HG03159 (cell line): ENCODE results near the gene PNLIPRP2.

Source experiments
- ATAC-seq: cut with Tn5 transposase; IDR thresholded peaks from one replicate; pipeline ENCODE4 v1.9.1; 2021; ENCODE audit warnings: mild to moderate bottlenecking, moderate library complexity; ENCODE audit not compliant: unreplicated experiment

PNLIPRP2 gene

DNA sequence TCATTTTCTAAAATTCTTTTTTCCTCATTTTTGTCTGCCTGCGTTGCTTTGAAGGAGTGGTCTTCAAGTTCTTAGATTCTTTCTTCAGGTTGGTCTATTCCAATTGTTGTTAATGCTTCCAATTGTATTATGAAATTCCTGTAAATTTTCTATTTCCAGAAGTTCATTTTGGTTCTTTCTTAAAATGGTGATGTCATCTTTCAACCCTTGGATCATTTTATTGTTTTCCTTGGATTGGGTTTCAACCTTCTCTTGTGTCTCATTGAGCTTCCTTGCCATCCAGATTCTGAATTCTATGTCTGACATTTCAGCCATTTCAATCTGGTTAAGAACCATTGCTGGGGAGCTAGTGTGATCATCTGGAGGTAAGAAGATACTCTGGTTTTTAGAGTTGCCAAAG, 33.1 kb downstream of the PNLIPRP2 start:
- ATAC-seq: no peak

DNA sequence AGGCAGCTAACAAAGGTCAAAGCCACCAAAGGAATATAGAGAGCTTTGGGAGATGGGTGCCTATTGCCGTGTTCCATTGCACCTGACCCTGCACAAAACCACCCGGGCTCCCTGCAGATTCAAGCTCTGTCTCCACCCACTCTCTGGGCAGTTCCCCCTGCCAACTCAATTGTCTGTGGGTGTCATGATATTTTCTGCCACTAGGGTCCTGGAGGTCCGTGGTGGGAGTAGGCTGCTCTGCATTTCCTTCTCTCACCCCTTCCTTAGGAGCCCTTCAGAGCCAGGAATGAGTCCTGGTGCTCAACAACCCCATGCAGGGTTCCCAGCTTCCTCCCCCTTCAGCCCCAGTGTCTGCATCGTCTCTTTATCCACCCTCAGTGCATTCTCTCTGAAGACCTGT, 34.1 kb downstream of the PNLIPRP2 start:
- ATAC-seq: peak; percentile 81

DNA sequence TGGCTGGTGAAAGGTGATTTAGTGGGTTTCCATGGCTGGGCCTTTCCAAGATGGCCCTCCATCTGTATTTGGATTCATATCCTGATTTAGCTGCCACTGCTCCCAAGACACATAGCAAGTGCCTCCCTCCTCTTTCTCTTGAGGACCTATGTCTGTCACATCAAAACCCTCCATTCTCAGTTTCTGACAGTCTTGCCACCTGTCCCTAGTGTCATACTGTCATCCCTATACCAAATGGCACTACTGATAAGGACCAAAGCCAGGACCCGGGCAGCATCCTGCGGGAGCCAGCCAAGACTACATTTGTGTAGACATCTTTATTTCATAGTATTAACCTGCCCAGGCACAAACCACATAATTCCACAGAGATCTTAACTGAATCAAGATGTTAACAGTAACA, 34.8 kb downstream of the PNLIPRP2 start:
- no peak for ATAC-seq

DNA sequence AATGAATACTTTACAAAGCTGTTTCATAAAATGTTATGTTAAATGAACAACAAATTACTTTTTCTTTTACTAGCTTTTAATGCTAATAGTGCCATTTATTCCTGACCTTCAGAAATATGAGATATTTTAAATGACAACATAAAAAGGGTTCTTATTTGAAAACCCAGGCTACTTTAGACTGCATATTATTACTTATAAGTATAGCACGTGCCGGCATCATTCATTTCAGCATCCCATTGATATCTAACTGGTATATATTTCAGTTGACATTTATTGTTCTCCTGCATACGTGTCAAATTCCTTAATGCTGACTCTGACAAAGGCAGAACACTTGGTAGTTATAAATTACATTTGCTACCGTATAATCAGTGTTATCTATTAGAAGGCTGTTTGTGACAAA, 35.3 kb downstream of the PNLIPRP2 start:
- no peak for ATAC-seq

DNA sequence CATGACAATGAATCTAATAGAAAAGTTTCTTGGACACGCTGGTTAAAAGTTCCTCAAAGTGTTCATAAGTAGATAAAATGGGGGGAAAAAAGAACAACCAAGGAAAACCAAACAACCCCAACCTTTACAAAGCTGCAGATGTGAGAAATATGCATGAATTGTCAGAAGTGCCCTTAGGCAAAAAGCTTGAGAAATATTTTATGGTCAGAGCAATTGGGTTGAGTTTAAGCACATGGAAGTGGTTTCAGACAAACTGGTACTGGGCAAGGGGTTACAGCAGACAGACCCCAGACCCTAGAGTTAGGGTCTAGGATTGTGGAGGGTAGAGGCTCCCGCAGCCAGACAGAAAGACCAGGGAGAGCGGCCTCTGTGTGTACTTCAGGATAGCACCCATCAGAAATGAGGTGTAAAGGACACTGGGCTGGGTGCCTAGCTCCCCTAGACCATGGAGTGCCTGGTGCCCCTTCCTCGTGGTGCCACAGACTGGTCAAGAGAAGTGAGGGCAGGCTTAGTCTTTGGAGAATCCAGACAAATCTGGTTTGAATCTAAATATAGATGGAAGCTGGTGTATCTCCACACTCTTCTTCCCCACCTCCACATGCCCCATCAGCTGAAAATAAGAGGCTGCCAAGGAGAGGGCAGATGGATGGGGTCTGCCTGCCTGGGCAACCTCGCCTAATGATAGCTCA, 37.3 kb downstream of the PNLIPRP2 start:
- ATAC-seq: no peak

DNA sequence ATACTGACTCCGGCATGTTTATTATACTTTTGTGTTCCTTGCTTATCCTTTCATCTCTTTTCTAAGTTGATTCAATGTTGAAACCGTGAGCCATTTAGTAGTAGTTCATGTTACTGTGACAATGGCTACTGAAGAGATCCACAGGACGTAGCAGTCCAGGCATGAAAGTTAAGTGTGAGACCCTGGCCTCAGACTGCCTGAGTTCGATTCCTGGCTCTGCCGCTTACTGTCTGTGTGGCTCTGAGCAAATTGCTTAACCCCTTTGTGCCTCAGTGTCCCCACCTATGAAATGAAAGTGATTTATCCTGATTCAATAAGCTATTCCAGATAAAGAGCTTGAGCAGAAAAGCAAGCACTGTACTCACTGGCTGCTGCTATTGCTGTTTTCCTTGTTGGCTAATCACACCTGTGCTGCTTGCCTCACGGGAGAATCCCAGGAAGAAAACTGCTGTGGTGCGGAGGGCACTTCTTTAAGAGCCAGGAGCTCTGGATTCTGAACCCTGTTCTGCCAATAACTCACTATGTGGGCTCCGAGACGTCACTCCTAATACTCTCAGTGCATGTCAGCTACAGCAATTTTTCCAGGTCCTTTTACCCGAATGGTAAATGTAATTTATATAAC, 38.4 kb downstream of the PNLIPRP2 start:
- ATAC-seq: no peak

DNA sequence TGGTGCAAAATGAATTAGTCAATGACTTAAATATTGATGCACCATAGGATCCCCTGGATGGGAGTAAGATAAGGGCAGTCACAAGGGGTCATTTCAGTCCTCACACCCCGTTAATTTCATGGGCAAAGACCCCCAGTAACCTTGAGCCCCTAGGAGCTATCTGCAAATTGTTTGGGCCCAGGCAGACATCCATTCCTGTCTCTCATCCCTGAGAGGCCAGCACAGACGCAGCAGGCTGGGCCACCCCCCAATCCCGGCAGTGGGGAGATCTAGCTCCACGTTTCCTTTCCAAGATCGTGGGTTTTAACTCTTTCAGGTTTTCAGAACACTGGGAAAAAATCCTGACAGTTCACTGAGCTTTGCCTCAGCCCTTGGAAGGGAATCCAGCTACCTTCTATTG, 40.1 kb downstream of the PNLIPRP2 start:
- no peak for ATAC-seq

DNA sequence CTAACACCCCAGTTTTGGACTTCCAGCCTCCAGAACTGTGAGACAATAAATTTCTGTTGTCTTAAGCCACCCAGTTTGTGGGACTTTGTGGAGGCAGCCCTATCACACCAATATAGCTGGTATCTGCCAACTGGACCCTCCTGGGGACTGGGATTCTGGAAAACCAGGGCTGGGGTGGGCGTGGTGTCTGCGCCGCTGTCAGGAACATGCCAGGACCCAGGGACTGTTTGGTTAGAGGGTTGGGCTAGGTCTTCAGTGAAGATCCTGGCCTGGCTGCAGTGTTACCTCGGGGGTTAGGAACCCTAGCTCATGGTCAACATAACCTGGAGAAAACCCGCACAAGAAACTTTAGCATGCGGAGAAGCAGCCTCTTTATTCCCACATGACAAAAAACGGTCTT, 42.6 kb downstream of the PNLIPRP2 start:
- no peak for ATAC-seq

DNA sequence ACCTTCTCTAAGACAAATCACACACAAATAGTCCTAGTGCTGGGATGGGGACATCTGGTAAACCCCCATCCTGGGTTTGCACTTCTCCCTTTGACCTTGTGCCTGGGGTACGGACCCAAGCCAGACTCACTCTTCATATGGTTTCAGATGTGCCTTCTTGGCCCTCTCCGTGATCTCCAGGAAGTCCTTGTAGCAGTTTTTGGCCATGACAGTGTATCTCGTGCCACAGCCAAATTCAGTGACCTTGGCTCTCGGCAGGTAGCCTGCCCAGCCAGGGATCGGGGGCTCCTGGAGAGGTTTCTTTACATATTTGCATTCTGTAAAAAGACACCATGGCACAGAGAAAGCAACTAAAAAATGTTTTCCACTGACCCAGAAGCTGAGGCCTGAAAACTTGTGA, 43.9 kb downstream of the PNLIPRP2 start:
- no peak for ATAC-seq

DNA sequence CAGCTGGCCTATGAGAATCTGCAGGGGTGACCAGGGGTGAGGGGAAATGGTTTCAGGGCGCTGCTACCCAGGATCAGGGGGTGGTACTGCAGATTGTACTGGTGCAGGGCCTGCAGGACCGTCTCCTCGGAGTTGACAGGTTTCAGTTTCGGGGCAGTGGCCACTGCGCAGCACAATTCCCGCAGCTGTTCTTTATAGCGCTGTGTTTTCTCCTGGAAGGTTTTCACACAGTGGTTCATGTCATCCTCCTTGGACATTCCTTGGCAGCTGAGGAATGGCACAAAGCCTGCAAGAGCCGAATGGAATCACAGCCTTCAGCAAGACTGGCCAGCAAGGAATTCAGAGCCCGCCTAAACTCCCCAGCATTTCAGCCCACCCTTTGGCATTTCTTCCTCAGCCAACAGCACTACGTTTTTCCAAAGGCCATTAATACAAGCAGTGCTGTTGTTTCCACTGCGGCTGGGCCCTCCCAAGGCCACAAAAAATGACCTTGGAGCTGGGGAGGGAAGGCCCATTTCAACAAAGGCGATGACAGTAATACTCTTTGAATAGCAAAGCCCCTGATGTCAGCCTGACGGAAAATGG, 44.9 kb downstream of the PNLIPRP2 start:
- ATAC-seq: no peak

DNA sequence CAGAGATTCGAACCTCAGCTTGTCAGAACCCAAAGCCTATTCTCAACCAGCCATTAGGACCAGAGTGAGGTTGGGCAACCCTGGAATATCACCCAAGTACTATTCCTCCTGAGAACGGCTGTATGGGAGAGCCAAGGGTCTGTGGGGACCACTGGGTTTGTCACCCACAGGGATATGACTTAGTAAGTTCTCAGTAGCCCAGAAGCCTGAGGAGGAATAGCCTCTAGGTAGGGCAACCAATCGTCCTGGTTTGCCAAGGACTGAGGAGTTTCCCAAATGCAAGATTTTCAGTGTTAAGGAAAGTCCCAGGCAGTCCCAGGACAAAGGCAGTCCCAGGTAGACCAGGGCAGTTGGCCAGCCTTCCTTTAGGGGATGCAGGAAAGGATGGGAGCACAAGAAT, 46.7 kb downstream of the PNLIPRP2 start:
- ATAC-seq: no peak

DNA sequence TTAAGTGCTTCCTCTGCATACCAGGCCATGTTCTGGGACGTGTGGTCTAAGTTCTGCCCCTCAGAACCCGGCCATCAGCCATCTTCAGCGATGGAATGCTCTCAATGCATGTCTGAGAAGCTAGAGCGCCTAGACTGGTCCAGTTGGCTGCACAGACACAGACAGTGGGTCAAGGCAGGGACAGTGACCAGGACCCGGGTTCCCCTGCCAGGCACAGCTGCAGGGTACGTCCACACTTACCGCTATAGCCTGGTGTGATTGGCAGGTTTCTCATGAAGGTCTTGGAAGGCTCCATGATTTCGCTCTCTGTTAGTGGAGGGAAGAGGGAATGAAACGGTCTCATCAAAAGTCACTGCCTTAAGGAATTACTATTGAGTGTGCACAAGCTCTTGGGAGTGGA, 47.3 kb downstream of the PNLIPRP2 start:
- ATAC-seq: no peak

DNA sequence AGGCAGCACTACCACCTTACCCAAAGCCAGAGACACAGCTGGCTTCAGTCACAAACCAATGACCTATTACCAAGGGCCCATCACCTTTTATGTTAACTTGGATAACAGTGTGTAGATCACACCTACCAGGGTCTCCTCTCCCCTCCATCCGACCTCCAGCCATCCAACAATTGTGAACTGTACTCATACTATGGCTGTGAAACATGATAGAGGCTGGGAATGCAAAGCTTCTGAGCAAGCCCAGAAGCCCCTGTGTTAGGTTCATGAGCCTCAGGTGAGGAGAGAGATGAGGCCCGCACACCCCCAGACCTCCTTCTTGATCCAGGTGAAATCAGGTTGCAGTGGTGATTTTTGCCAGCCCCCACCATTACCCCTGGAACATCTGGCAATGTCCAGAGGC, 47.7 kb downstream of the PNLIPRP2 start:
- ATAC-seq: no peak

DNA sequence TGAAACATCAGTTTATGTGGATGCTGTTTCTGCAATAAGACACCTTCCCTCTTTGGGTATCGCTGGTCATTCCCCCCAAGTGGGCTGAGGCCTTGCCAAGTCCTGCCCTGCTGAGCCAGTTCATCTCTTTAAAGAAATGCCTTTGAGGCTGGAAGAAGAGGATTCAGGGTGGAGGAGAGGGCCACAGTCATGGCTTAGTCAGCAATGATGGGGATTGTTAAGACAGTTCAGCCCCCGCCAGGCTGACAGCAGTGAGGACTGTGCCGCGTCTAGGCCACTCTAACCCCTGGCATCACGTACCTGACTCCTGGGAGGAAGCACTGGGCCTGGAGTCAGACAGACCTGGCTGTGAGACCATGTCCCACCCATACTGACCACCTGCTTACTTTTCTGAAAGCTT, 48.3 kb downstream of the PNLIPRP2 start:
- ATAC-seq: no peak

DNA sequence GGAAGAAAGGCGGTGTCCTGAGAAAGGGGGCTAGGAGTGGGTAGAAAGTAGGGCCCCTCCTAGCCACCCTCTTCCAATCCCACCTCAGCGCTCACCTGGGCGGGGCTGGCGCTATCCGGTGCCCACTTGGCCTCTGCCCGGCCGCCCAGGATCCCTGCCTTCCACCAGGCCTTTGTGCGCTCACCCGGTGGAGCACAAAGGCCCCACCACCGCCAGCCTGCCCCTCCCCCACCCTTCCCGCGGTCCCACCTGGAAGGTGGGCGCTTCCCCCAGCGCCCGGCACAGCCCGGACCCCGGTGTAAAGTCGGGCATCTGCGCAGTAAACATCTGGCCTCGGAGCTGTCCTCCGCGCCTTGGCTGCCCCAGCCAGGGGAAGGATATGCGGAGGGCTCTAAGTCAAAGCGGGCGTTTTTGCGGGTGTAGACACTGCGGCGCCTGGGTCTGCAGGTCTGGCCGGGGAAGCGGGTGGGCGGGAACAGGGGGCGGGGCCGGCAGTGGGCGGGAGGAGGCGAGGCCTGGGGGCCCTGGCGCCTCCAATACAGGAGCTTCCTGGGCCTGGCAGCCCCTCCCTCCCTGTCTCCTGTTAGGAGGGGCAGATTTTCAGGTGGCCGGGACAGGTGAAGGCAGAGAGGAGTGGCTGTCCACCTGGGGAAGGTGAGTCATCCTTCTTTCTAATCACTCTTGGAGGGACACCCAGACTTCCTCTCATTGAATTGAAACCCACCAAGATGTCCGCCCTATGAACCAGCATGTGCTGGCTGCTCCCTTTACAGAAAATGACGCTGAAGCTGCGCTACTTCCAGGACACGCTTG, 49.3 kb downstream of the PNLIPRP2 start:
- no peak for ATAC-seq

DNA sequence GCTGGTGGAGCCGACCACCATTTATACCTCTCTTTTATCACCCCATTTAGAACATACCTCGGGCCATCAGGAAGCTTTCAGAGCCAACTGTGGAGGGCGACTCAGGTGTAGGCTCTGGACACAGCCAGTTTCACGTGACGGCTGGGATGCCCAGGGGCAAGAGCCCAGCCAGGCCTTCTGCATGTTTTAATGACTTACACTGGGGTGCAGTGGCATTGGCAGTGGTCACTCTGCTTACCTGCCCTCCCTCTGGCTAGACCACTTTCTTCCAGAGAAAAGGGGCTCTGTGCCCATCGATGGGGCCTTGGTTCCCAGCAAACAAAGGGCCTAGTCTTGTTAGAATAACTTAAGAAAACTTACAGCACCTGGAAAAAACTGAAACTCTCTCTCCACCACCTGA, 50.0 kb downstream of the PNLIPRP2 start:
- ATAC-seq: no peak

DNA sequence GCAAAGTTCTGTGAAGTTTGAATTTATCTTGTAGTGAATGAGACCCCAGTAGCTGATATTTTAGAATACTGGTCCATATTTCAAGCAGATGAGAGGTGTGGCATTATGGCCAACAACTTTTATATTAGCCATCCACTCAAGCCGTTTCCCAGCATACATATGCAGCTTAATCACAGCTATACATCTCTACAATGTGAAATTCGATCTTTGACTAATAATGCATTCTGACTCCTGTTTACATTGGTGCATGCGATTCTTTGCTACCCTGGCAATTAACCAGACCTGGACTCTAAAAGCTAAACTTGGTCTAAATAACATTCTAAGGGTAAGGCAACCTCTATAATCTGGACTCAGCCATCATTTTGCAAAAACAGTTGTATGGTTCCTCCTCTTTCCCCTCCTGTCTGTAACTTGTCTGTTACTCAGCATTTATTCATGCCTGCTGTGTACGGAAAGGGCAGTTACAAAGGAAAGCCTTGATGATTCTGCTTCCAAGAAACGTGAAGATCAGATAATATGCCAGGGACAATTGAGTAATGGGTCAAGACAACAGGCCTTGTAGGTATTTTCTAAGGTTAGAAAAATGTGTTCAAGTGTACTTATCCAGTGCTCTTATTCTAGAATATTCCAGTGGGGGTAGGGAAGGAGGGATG, 50.6 kb downstream of the PNLIPRP2 start:
- ATAC-seq: no peak

DNA sequence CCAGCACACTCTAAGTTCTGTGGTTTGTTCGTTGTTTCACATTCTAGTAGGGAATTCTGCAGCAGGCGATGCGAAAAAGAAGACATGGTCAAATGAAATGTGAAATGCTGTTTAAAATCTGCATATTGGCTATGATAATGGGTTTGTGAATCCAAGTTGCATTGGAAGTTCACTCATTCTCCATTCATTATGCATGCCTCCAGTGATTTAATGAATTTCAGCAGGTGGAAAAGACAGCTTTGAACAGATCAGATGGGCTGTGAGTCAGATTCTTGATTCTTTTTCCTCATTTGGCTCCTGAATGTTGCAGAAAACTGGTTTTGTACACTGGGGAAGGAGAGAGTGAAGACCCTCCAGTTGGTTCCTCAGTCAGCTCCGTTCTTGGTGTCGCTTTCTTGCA, 52.1 kb downstream of the PNLIPRP2 start:
- no peak for ATAC-seq

DNA sequence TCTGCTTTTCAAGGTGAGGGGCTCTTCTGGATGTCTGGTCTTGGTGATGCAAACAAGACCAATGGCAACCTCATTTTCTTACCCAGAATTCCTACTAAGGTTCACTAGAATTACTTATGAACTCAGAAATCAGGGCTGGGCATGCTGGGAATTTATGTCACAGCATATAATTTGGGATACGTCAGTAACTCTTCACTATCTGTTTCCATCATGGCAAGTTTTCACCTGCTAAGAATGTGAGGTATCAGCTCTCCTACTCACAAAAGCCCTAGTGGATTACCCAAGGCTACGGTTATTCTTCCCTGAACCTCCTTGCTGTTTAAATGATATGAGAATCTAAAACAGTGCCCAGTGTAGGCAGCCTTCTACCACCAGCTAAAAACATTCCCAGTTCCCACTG, 53.1 kb downstream of the PNLIPRP2 start:
- ATAC-seq: no peak

DNA sequence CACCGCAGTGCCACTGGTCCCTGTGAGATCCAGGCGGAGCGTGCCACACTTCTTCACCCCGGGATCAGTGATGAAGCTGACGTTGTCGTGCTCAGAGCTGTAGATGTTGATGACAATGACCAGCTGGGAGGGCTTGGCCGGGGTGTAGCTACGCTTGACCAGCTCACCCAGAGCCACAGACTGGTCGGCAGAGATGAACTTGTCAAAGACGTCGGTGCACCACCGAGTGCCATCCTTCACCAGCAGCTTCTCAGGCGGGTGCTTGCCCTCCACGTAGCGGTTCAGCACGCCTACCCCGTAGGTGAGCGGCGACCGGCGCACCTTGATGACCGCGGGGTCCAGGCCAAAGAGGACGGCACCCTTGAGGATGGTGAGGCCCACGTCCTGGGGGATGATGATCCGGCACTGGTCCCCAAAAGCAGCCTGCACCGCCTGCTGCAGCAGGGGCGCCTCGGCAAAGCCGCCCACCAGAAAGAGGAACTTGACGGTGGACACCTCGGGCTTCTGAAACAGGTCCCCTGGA, 54.2 kb downstream of the PNLIPRP2 start:
- no peak for ATAC-seq

DNA sequence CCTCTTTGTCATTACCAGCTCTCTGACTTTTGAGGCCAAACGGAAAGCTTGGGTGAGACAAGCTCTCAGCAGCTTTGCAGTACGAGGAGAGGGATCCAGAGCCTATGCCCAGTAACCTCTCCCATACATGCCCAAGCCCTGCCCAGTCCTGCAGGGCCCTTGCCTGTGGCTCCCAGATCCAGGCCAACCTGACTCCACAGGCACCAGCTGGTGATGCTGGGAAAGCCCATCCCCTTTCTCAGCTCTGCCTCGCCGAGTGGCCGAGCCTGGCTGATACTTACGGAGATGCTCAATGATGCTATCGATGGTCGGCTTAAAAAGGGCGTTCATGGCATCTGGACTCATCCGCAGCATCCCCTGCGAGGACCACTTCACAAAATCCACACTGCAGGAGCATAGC, 55.4 kb downstream of the PNLIPRP2 start:
- ATAC-seq: no peak
